ENCODE results near the gene SLC22A31.

The SLC22A31 gene

GRCh38 chr16:89159850-89160354, 40.4 kb downstream of the SLC22A31 start:
- DNase-seq (ENCODE audit: low spot score in 2 of 2) (no peak), ATAC-seq (replicated peaks; ENCODE audit: extremely low read depth, poor library complexity, severe bottlenecking) (no peak)
- Mint-ChIP-seq H3K4me1 (no peaks in the 10 kb centered on the region), H3K4me3 (no peak overlapping the region), H3K9me3 (no peaks in the 10 kb centered on the region), H3K27ac (ENCODE audit: low read depth) (peak overlapping the region; percentile 64), H3K36me3 (ENCODE audit: insufficient read depth) (peaks cover 8% of the 10 kb centered on the region), H3K27me3 (no peaks in the 10 kb centered on the region)

- Mint-ChIP-seq H3K4me3 (no peak overlapping the region), H3K9me3 (no peaks in the 10 kb centered on the region), H3K27ac (ENCODE audit: low read depth) (peak overlapping the region; percentile 64), H3K36me3 (ENCODE audit: insufficient read depth) (peaks cover 7% of the 10 kb centered on the region), H3K27me3 (no peaks in the 10 kb centered on the region), H3K4me1 (no peaks in the 10 kb centered on the region)
- no peak for ATAC-seq (replicated peaks; ENCODE audit: extremely low read depth, poor library complexity, severe bottlenecking)
- no peak for DNase-seq (ENCODE audit: low spot score in 2 of 2)
Observed at GRCh38 chr16:89159066-89159849, 41.1 kb downstream of the SLC22A31 start.

GRCh38 chr16:89157778-89158177, 42.6 kb downstream of the SLC22A31 start:
- H3K27me3 Mint-ChIP-seq, result no peaks in the 10 kb centered on the region
- H3K4me1 Mint-ChIP-seq, result no peaks in the 10 kb centered on the region
- H3K4me3 Mint-ChIP-seq, result no peak overlapping the region
- no peaks in the 10 kb centered on the region for H3K9me3 Mint-ChIP-seq
- DNase-seq (ENCODE audit: low spot score in 2 of 2), result no peak
- no peak for ATAC-seq (replicated peaks; ENCODE audit: extremely low read depth, poor library complexity, severe bottlenecking)
- H3K27ac Mint-ChIP-seq (ENCODE audit: low read depth), result no peak overlapping the region
- peaks cover 5% of the 10 kb centered on the region for H3K36me3 Mint-ChIP-seq (ENCODE audit: insufficient read depth)

- H3K9me3 Mint-ChIP-seq, result no peaks in the 10 kb centered on the region
- ATAC-seq (replicated peaks; ENCODE audit: extremely low read depth, poor library complexity, severe bottlenecking) (no peak), DNase-seq (ENCODE audit: low spot score in 2 of 2) (no peak)
- H3K36me3 Mint-ChIP-seq (ENCODE audit: insufficient read depth), result peaks cover 4% of the 10 kb centered on the region
- peak overlapping the region; percentile 19 for H3K27ac Mint-ChIP-seq (ENCODE audit: low read depth)
- H3K4me3 Mint-ChIP-seq, result no peak overlapping the region
- H3K4me1 Mint-ChIP-seq, result no peaks in the 10 kb centered on the region
- H3K27me3 Mint-ChIP-seq, result no peaks in the 10 kb centered on the region
Observed at GRCh38 chr16:89156740-89157645, 43.3 kb downstream of the SLC22A31 start.

GRCh38 chr16:89155851-89156739, 44.2 kb downstream of the SLC22A31 start:
- ATAC-seq (replicated peaks; ENCODE audit: extremely low read depth, poor library complexity, severe bottlenecking), result no peak
- peak overlapping the region; percentile 19 for H3K27ac Mint-ChIP-seq (ENCODE audit: low read depth)
- no peaks in the 10 kb centered on the region for H3K4me1 Mint-ChIP-seq
- no peak for DNase-seq (ENCODE audit: low spot score in 2 of 2)
- no peaks in the 10 kb centered on the region for H3K27me3 Mint-ChIP-seq
- no peak overlapping the region for H3K4me3 Mint-ChIP-seq
- H3K36me3 Mint-ChIP-seq (ENCODE audit: insufficient read depth), result peaks cover 4% of the 10 kb centered on the region
- no peaks in the 10 kb centered on the region for H3K9me3 Mint-ChIP-seq

GRCh38 chr16:89155184-89155679, 45.1 kb downstream of the SLC22A31 start:
- no peak overlapping the region for H3K27ac Mint-ChIP-seq (ENCODE audit: low read depth)
- H3K27me3 Mint-ChIP-seq, result no peaks in the 10 kb centered on the region
- ATAC-seq (replicated peaks; ENCODE audit: extremely low read depth, poor library complexity, severe bottlenecking) (no peak), DNase-seq (ENCODE audit: low spot score in 2 of 2) (no peak)
- no peak overlapping the region for H3K4me3 Mint-ChIP-seq
- H3K9me3 Mint-ChIP-seq, result no peaks in the 10 kb centered on the region
- H3K4me1 Mint-ChIP-seq, result no peaks in the 10 kb centered on the region
- H3K36me3 Mint-ChIP-seq (ENCODE audit: insufficient read depth), result peaks cover 5% of the 10 kb centered on the region

- Mint-ChIP-seq H3K27me3 (no peaks in the 10 kb centered on the region), H3K36me3 (ENCODE audit: insufficient read depth) (peaks cover 5% of the 10 kb centered on the region), H3K27ac (ENCODE audit: low read depth) (no peak overlapping the region), H3K9me3 (no peaks in the 10 kb centered on the region), H3K4me1 (no peaks in the 10 kb centered on the region), H3K4me3 (no peak overlapping the region)
- ATAC-seq (replicated peaks; ENCODE audit: extremely low read depth, poor library complexity, severe bottlenecking), result no peak
- DNase-seq (ENCODE audit: low spot score in 2 of 2), result no peak
Observed at GRCh38 chr16:89154390-89155183, 45.8 kb downstream of the SLC22A31 start.

- Mint-ChIP-seq H3K4me1 (no peaks in the 10 kb centered on the region), H3K27me3 (no peaks in the 10 kb centered on the region), H3K27ac (ENCODE audit: low read depth) (no peak overlapping the region), H3K9me3 (no peaks in the 10 kb centered on the region), H3K4me3 (no peak overlapping the region), H3K36me3 (ENCODE audit: insufficient read depth) (peaks cover 5% of the 10 kb centered on the region)
- ATAC-seq (replicated peaks; ENCODE audit: extremely low read depth, poor library complexity, severe bottlenecking) (no peak), DNase-seq (ENCODE audit: low spot score in 2 of 2) (no peak)
Observed at GRCh38 chr16:89153848-89154271, 46.5 kb downstream of the SLC22A31 start.

- Mint-ChIP-seq H3K27ac (ENCODE audit: low read depth) (no peak overlapping the region), H3K9me3 (no peaks in the 10 kb centered on the region), H3K4me1 (no peaks in the 10 kb centered on the region), H3K36me3 (ENCODE audit: insufficient read depth) (peaks cover 5% of the 10 kb centered on the region), H3K4me3 (no peak overlapping the region), H3K27me3 (no peaks in the 10 kb centered on the region)
- no peak for ATAC-seq (replicated peaks; ENCODE audit: extremely low read depth, poor library complexity, severe bottlenecking)
- no peak for DNase-seq (ENCODE audit: low spot score in 2 of 2)
Observed at GRCh38 chr16:89152831-89153700, 47.3 kb downstream of the SLC22A31 start.

GRCh38 chr16:89150981-89151380, 49.4 kb downstream of the SLC22A31 start:
- Mint-ChIP-seq H3K9me3 (no peaks in the 10 kb centered on the region), H3K27ac (ENCODE audit: low read depth) (no peak overlapping the region), H3K4me3 (no peak overlapping the region), H3K36me3 (ENCODE audit: insufficient read depth) (peaks cover 10% of the 10 kb centered on the region), H3K4me1 (no peaks in the 10 kb centered on the region), H3K27me3 (no peaks in the 10 kb centered on the region)
- ATAC-seq (replicated peaks; ENCODE audit: extremely low read depth, poor library complexity, severe bottlenecking), result no peak
- DNase-seq (ENCODE audit: low spot score in 2 of 2), result no peak

All from central memory CD8-positive, alpha-beta T cell (primary cell).